Liver (tissue), 3 donors: Measurements from ENCODE around the gene EHBP1.

Source experiments
- ATF3 ChIP-seq: IDR thresholded peaks from 2 replicates; pipeline ENCODE4 v1.6.1; 2016; ENCODE audit warnings: antibody characterized with exemption
- FOXA1 ChIP-seq: IDR thresholded peaks from 2 replicates; pipeline ENCODE4 v1.6.1; 2016; ENCODE audit warnings: antibody characterized with exemption
- GABPA ChIP-seq, 2 donors: IDR thresholded peaks in 1 of 2; conservative IDR thresholded peaks in 1 of 2; 2 replicates each; pipeline ENCODE4 v1.6.1; 2016; ENCODE audit warnings: antibody characterized with exemption in 2 of 2, mild to moderate bottlenecking in 1 of 2, moderate library complexity in 1 of 2
- JUND ChIP-seq, 2 donors: IDR thresholded peaks; 2 replicates each; pipeline ENCODE4 v1.6.1; 2016; ENCODE audit warnings: antibody characterized with exemption in 2 of 2
- MAX ChIP-seq: IDR thresholded peaks from 2 replicates; pipeline ENCODE4 v1.6.1; 2016; ENCODE audit warnings: antibody characterized with exemption
- NR2F2 ChIP-seq: IDR thresholded peaks from 2 replicates; pipeline ENCODE4 v1.6.1; 2016; ENCODE audit warnings: antibody characterized with exemption
- RAD21 ChIP-seq, 2 donors: IDR thresholded peaks; 2 replicates each; pipeline ENCODE4 v1.6.1; 2016; ENCODE audit warnings: antibody characterized with exemption in 2 of 2, mild to moderate bottlenecking in 2 of 2
- REST ChIP-seq: IDR thresholded peaks from 2 replicates; pipeline ENCODE4 v1.6.1; 2016; ENCODE audit warnings: antibody characterized with exemption, mild to moderate bottlenecking
- SP1 ChIP-seq: IDR thresholded peaks from 2 replicates; pipeline ENCODE4 v1.6.1; 2018; ENCODE audit warnings: antibody characterized with exemption, mild to moderate bottlenecking
- TAF1 ChIP-seq: conservative IDR thresholded peaks from 2 replicates; pipeline ENCODE4 v1.6.1; 2016; ENCODE audit warnings: antibody characterized with exemption, mild to moderate bottlenecking
- YY1 ChIP-seq: IDR thresholded peaks from 2 replicates; pipeline ENCODE4 v1.6.1; 2016; ENCODE audit warnings: antibody characterized with exemption, mild to moderate bottlenecking
- ZBTB33 ChIP-seq: IDR thresholded peaks from 2 replicates; pipeline ENCODE4 v1.6.1; 2016; ENCODE audit warnings: antibody characterized with exemption
- TF ChIP-seq, protein P1 (sequence below): fragments of 150-350 bp; IDR thresholded peaks from 2 replicates; pipeline ENCODE4 v1.5.1; 2017; ENCODE audit warnings: improper control_type of control experiment, low read depth, low read length; ENCODE audit not compliant: missing input control
- donor health status: healthy.
- donor health status: healthy.

DNA sequence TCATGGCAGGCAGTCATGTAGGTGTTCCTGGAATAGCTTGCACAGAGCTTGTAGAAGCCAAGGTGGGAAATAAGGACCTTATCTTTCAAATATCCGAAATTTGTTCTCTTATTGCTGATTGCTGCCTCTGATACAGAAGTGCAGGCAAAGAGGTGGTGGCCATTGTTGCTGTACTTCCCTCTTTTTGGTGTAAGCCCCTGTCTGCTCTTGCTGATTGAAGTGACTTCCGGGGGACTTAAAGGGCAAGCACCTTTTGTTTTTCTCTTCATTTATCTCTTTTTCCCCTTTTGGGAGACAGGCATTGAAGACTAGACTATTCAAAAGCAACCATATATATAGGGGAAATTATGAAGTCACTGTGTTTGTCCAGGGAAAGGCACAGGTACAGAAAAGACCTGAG lies 213.5 kb downstream of the EHBP1 start:
- TF ChIP-seq, protein P1, sequence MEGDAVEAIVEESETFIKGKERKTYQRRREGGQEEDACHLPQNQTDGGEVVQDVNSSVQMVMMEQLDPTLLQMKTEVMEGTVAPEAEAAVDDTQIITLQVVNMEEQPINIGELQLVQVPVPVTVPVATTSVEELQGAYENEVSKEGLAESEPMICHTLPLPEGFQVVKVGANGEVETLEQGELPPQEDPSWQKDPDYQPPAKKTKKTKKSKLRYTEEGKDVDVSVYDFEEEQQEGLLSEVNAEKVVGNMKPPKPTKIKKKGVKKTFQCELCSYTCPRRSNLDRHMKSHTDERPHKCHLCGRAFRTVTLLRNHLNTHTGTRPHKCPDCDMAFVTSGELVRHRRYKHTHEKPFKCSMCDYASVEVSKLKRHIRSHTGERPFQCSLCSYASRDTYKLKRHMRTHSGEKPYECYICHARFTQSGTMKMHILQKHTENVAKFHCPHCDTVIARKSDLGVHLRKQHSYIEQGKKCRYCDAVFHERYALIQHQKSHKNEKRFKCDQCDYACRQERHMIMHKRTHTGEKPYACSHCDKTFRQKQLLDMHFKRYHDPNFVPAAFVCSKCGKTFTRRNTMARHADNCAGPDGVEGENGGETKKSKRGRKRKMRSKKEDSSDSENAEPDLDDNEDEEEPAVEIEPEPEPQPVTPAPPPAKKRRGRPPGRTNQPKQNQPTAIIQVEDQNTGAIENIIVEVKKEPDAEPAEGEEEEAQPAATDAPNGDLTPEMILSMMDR, result no peak
- no peak for TF ChIP-seq REST
- TF ChIP-seq TAF1, result no peak
- TF ChIP-seq GABPA (IDR thresholded peaks at IDR 0.05 in 1 of 2, conservative IDR thresholded peaks at IDR 0.05 in 1 of 2), result no peak
- no peak for TF ChIP-seq MAX
- no peak for TF ChIP-seq FOXA1
- TF ChIP-seq JUND (IDR thresholded peaks at IDR 0.05), result no peak
- no peak for TF ChIP-seq YY1
- TF ChIP-seq SP1, result no peak
- no peak for TF ChIP-seq ZBTB33
- no peak for TF ChIP-seq NR2F2
- TF ChIP-seq ATF3, result no peak
- no peak for TF ChIP-seq RAD21 (IDR thresholded peaks at IDR 0.05)
